GM18873 (cell line): ENCODE data around the gene SLC41A3.
"Not testable (repeated sequence)": the region's sequence is repeated elsewhere in the genome, so short reads cannot be mapped to it uniquely, and the experiment has no call there.

Experiments
- ATAC-seq: cut with Tn5 transposase; IDR thresholded peaks from one replicate; pipeline ENCODE4 v1.9.1; 2021; ENCODE audit warnings: mild to moderate bottlenecking, moderate library complexity, moderate number of reproducible peaks; ENCODE audit not compliant: unreplicated experiment, low FRiP score

SLC41A3 gene

DNA sequence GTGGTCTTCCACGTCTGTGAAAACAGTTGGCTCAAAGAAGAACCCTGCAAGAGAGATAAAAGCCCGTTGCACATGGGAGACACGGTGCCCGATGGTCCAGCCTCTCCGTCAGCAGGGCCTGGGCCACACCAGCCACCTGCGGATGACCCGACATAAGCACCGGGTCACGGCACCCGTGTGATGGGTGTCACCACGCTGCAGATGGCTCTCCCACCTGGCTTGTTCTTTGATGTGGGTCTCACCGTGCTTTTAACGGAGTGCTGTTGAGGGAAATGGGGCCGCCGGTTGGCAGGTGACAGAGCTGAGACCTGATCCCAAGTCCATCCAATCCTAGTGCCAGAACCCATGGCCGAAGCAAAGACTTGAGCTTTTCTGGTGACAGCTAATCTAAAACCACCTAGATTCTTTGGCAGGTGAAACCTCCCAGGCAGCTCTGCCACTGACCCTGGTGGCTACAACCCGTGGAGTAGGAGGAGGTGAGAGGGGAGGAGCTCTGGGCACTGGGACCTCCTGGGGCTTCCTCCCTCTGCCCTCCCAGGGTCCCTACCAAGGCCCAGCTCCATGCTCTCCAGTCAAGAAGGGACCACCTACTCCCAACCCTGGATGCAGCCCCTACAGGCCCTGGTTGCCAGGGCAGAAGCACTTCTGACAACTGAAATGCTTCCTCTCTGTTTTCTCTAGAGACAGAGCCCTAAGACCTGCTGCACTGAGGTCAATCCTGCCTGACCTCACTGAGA is 23.4 kb upstream of the SLC41A3 start:
- ATAC-seq, result no peak

GRCh38 chr3:126106336-126107202 is 22.6 kb upstream of the SLC41A3 start:
- ATAC-seq, result no peak

DNA sequence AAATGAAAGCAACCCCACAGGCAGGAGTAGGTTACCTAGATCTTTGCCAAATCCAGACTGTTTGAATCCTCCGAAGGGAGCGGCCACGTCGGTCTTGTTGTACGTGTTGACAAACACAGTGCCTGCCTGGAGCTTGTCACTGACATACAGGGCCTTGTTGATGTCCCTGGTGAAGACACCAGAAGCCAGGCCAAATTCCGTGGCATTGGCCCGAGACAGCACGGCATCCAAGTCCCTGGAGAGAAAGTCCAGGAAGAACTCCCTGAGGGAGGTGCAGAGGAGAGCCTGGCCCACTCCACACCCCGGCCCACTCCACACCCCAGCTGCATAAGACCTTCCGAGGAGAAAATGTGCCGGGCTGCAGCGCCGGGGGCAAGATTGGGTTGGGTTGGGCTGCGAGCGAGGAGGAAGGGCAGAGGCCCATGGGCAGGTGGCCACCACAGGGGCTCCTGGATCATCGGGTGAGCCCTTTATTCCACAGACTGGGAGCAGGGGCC is 21.8 kb upstream of the SLC41A3 start:
- ATAC-seq, result no peak

DNA sequence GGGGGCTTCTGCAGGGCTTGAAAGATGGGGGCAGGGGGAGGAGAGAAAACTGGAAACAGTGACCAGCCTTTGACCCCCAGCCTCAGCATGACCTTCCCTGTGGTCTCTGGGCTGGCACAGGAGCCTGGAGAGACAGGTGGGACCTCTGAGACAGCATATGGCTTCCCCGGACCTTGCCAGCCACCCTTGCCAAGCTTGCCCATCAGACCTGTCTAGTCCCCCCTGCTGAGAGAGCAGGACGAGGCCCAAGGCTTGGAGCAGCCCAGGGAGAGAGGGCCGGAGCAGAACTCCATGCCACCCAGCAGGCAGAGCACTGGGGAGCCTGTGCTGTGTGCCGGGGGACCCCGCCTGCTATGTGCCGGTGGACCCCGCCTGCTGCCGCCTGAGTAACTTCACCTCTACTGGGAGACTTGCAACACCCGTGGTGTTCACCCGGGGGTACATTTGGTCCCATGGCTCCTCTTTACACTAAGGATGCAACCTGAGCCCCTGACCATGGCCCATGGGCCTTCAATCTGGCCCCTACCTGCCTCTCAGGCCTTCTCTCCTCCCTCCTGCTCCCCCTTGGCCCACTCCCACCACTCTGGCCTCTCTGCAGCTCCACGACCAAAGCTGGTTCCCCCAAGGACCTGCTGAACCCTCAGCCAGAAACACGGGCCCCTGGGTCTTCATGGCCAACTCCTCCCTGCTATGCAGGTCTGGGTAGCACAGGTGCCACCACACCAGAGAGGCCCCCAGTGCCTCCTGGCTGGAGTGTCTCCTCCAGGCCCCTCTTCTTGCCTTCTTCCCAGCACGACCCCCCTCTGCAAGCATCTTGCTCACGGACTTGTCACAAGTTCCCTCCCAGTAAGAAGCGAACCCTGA is 21.1 kb upstream of the SLC41A3 start:
- ATAC-seq, result no peak

DNA sequence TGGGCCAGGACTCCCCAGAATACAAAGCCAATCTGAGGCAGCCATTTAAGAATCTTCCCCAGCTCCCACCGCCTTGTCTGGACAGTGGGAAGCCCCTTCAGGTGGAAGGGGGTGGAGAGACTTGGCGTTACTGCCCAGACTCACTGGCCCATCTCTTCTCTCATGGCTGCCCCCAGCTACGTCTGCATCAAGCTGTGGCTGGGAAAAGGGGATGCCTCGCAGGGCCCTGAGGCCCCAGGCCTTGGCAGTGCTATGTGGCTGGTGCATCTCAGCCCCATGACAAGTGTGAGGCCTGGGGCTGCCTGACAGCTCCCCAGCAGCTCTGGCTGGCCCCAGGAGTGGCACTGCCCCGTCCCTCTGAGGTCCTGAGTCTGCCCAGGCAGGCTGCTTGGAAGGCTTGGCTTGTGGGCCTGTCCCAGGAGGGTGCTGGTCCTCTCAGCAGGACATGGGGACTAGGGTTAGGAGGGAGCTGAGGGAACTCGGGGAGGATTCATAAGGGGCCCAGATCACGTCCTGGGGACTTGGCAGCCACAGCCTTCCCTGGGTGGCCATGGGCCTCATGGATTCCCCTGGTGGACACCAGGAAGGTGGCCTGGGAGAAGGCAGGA is 20.2 kb upstream of the SLC41A3 start:
- ATAC-seq, result no peak

GRCh38 chr3:126103121-126104027 is 19.4 kb upstream of the SLC41A3 start:
- ATAC-seq, result no peak

DNA sequence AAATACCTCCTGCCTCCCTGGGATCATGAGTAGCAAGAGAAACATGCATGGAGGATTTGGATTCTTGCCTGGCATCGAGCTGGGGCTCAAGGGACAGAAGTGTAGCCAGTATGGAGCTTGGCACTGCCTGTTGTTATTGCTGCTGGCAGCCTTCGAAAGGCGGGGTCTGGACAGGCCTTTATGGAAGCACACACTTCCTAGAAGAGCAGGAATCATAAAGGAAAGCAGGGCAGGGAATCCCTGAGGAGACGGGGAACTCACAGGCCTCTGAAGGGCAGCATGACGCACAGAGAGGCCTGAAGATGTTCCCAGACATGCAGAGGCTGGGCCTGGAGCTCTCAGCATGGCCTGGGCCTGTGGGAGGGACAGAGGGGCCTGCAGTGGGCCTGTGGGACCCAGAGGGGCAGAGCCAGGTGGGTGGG is 18.6 kb upstream of the SLC41A3 start:
- no peak for ATAC-seq

DNA sequence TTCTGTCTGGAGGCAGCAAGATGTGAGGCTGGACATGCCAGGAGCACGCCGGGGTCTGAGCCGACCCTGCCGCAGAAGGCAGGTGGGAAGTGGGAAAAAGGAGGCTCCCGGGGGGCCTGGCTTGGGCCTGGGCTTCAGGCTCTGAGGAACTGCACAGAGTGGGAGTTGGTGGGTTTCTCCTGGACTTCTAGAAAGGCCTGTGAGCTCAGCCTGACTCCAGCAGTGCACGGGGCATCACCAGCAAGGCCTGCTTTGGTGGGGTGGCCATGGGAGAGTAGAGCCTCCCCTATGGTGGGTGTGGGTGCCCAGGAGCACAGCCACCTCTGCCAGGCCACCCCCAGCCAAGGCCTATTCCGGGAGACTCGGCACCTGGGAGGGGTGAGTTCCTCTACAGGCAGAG is 18.1 kb upstream of the SLC41A3 start:
- no peak for ATAC-seq

- ATAC-seq, result no peak
Measured at GRCh38 chr3:126101521-126101982, 17.6 kb upstream of the SLC41A3 start.

GRCh38 chr3:126100634-126101301 is 16.8 kb upstream of the SLC41A3 start:
- no peak for ATAC-seq

DNA sequence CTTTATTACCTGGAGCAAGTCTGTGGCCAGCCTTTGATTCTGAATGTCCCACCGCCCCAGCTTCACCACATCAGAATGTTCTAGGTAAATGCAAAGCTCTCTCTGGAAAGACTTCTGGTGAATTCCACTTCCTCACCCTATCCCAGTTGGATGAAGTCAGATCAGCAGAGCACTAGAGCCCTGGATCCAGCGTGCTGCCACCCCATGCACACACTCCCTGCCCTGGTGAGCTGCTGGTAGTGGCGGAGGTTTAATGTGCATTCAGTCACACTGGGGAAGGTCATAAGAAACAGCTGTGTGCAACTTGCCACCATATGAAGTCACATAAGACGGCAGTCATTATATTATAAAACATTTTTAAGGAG is 16.3 kb upstream of the SLC41A3 start:
- no peak for ATAC-seq

DNA sequence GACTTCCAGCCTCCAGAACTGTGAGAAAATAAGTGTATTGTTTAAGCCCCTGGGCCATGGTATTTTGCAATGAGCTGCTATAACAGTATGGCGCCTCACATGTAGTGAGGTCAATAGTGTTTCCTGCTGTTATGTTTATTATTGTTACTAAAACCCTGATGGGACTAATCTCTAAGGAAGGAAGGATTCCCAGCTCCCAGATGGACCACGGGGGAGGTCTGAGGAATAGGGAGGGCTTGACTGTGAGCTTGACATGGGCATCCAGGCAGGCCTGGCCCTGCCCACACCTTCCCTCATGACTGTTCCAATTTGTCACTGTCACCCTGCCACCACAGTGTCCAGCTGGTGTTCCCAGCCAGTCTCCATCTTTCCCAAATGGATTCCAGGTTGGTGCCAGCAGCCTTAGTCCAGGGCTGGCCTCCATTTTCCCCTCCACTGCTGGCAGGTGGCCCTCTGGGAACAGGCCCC is 14.5 kb upstream of the SLC41A3 start:
- no peak for ATAC-seq

DNA sequence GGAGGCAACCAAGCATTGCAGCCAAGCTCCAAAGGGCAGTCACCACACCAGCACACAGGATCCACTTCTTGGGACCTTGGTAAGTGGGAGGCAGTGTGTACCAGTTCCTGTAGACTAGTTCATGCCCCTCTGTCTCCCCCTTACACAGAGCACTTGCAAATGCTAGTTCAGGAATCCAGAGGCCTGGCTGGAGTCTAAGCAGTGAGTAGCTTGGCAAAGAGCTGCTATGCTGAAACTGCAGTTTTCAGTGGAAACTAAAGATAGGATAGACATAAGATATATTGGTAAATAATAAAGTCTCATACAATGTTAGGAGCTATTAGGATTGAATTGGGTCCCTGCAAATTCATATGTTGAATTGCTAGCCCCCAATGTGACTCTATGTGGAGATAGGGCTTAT is 13.9 kb upstream of the SLC41A3 start:
- no peak for ATAC-seq

DNA sequence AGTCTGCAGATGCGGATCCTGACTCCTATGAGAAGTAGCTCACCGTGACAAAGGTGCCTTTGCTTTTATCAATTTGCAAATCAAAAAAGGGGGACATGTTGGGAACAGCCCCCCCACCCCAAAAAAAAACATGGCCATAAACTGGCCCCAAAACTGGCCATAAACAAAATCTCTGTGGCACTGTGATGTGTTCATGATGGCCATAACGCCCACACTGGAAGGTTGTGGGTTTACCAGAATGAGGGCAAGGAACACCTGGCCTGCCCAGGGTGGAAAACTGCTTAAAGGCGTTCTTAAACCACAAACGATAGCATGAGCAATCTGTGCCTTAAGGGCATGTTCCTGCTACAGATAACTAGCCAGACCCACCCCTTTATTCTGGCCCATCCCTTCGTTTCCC is 12.3 kb upstream of the SLC41A3 start:
- not testable (repeated sequence) for ATAC-seq

DNA sequence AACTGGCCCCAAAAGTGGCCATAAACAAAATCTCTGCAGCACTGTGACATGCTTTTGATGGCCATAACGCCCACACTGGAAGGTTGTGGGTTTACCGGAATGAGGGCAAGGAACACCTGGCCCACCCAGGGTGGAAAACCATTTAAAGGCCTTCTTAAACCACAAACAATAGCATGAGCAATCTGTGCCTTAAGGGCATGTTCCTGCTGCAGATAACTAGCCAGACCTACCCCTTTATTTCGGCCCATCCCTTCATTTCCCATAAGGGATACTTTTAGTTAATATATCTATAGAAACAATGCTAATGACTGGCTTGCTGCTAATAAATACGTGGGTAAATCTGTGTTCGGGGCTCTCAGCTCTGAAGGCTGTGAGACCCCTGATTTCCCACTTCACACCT is 8.2 kb upstream of the SLC41A3 start:
- not testable (repeated sequence) for ATAC-seq

DNA sequence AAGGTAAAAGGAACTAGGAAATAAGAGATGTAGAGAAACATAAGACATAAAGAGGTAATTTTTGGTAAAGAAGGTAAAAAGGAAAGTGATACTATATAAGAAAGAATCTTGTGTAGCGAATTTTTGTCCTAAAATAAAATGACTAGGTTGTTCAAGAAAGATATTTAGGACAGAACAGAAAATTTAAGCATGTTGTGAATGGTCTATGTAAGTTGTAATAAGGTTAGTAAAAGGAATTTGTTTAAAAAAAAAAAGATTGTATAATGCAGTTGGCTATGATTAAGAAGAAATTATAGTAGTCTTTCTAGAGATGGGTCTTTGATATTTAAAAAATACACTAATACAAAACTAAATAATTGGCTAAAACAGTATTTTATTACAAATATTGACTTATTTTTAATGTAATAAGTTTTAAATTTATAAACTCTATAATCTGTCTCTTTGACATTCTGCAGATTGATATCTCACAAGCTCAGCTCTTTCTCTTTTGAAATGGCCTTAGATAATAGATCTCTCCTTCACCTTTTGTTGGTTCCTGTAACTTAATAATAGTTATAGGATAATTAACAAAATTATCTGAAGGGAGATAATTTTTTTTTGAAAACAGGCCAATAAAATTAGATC is 3.7 kb upstream of the SLC41A3 start:
- ATAC-seq, result no peak

GRCh38 chr3:126085841-126086240 is 1.9 kb upstream of the SLC41A3 start:
- ATAC-seq, result no peak

DNA sequence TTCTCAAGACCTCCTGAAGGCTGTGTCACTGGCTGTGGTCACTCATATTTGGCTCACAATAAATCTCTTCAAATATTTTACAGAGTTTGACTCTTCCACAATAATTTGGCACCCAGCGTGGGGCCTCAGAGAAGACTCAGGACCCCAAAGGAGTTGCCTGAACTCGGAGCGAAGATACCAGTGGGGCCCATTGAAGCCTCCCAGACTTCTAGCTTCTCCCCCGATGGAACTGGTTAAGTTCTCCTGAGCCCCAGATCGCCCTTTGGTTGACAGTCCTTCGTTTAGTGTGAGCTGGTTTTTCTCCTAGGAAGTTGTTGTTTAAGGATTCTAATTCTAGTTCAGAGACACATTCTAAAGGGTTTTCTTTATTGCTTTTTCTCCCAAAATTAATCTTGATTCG is 1.4 kb upstream of the SLC41A3 start:
- ATAC-seq, result no peak
